Thoracic aorta endothelial cell (primary cell): ENCODE data around the gene KLC3. TPM values are rescaled to one million over a fixed set of nuclear protein-coding genes. Genes with fewer than 3 reads are reported as not detected.

Source experiments
- total RNA-seq: library from RNA; depleted of rRNA; stranded (reverse); fragments of >200 nt; gene quantifications from 2 replicates; pipeline ENCODE4 v1.2.3, GENCODE V29; 2012

The KLC3 gene
- not detected in 2 replicates for total RNA-seq

DNA sequence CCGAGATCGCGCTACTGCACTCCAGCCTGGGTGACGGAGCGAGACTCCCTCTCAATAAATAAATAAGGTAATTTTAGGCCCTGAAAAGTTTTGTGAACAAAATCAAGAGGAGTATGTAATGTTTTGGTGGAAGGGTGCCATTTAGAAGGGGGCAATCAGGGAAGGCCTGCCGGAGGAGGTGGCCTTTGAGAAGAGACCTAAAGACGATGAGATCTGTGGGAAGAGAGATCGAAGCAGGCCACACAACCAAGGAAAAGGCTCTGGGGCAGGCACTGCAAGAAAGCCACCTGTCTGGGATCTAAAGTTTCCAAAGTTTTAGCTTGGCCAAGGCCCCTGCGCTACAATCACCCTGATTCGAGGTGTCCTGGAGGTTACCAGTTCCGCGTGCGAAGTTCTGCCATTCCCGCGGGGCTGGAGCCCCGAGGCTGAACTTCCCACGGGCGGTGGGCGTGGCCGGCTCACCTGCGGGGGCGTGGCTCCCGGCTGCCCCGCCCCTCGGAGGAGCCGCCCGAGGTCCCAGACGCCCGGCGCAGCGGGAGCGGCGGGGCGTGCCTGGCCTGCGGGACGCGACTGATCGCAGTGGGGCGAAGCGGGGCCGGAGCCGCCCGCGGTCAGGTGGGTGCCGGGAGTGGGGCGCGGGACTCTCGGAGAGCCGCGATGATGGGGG lies at the start of gene KLC3:
Gene KLC3 (plus strand): TSS at position 519 of the 667 bp plus-strand sequence. CDS start 4,792 bp downstream, outside the sequence.

DNA sequence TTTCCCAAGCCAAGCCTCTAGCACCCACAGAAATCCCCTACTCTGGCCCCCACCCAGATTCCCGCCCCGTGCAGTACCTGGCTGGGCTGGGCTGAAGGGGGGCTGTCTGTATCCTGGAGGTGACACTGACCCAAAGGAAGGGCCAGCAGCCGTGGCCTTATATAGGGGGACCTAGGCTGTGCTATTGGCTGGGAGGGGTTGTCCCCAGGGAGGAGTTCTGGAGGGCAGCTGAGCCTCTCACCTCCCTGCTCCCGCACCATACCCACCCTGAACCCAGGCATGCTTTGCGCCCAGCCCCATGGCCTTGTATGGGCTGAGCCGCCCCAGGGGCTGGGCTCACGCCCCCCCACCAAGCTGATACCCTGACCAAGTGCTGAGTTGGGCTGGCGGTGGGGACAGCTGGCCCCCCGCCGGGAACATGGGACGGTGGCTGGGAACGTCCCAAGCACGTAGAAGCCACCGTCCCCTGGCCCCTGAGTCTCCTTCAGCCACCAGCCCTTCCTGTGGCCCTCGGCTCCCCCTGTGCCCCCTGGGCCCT lies 17.7 kb upstream of the KLC3 start, which contains the start of gene CKM:
Gene CKM (minus strand): TSS at position 132 of the 538 bp plus-strand sequence. CDS start 3,162 bp downstream, outside the sequence.

DNA sequence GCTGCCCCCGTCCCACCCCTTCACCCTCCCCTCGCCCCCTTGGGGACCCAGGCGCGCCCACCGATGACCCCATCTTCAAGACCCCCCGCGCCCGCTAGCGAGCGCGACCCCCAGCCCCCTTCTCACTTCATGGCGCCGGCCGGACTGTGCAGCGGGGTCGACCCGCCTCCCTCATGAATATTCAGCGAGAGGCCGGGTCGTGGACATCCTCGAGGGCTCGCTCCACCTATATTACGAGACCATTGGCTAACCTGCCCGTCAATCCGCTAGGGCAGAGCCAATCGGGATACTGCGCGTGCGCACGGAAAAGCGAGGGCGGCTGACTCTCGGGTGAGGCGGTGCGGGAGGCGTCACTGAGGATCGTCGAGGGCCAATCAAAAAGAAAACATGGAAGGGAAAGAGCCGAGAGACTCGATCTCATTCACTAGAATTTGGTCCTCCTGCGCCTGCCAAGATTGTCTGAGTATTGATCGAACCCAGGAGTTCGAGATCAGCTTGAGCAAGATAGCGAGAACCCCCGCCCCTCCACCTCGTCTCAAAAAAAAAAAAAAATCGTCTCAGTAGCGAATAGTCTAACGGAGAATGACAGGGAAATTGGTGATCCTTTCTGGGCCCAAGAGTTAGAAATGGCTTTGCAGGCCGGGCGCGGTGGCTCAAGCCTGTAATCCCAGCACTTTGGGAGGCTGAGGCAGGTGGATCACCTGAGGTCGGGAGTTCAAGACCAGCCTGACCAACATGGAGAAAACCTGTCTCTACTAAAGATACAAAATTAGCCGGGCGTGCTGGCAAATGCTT lies 30.1 kb downstream of the KLC3 start, which contains the start of gene ERCC2:
Gene ERCC2 (minus strand): TSS at position 164 of the 795 bp plus-strand sequence. CDS start 33 bp downstream, at position 131.

Other genes starting within 250 kb of the KLC3 start
- gene PPP1R37, start 247.6 kb upstream of the KLC3 start, total RNA-seq = 27.6 and 31.0 TPM in 2 replicates
- gene NKPD1, start 179.8 kb upstream of the KLC3 start, total RNA-seq = under 0.01 and 0.22 TPM in 2 replicates
- 2.4 and 5.2 TPM in 2 replicates for gene TRAPPC6A, start 162.5 kb upstream of the KLC3 start, total RNA-seq
- 6.7 and 8.4 TPM in 2 replicates for gene BLOC1S3, start 162.0 kb upstream of the KLC3 start, total RNA-seq
- gene EXOC3L2, start 95.3 kb upstream of the KLC3 start, total RNA-seq = 1.2 and 1.7 TPM in 2 replicates
- gene MARK4, start 89.5 kb upstream of the KLC3 start, total RNA-seq = 17.7 and 18.1 TPM in 2 replicates
- not detected in 2 replicates for gene CKM, start 17.9 kb upstream of the KLC3 start, total RNA-seq
- 38.0 and 39.5 TPM in 2 replicates for gene ERCC2, start 29.8 kb downstream of the KLC3 start, total RNA-seq
- 14.9 and 15.5 TPM in 2 replicates for gene PPP1R13L, start 64.3 kb downstream of the KLC3 start, total RNA-seq
- 22.0 and 24.5 TPM in 2 replicates for gene POLR1G, start 65.9 kb downstream of the KLC3 start, total RNA-seq
- gene ERCC1, start 83.2 kb downstream of the KLC3 start, total RNA-seq = 72.9 and 79.9 TPM in 2 replicates
- gene FOSB, start 127.2 kb downstream of the KLC3 start, total RNA-seq = 0.27 and 0.65 TPM in 2 replicates
- gene RTN2, start 156.3 kb downstream of the KLC3 start, total RNA-seq = 5.5 and 6.9 TPM in 2 replicates
- 1.5 and 2.1 TPM in 2 replicates for gene PPM1N, start 157.7 kb downstream of the KLC3 start, total RNA-seq
- gene VASP, start 166.7 kb downstream of the KLC3 start, total RNA-seq = 178 and 185 TPM in 2 replicates
- gene OPA3, start 244.1 kb downstream of the KLC3 start, total RNA-seq = 10.4 and 14.6 TPM in 2 replicates